Endothelial cell of umbilical vein (primary cell): Measurements from ENCODE around the gene FBXL2. TPM values are rescaled to one million over a fixed set of nuclear protein-coding genes. Genes with fewer than 3 reads are reported as not detected.

Experiments
- BruUV-seq: library from RNA; stranded (reverse); fragments of 400-500 nt; replicated peaks from 2 replicates; lab custom pipeline; 2021; lab: Mats Ljungman, UMichigan
- CTCF ChIA-PET: fragments of 300-600, 350-600 bp; sonication (Branson Sonifier 250); formaldehyde crosslinking; loops from one replicate; lab custom pipeline; 2021; ENCODE audit warnings: antibody characterized with exemption, inconsistent platforms; lab: Charles Lee
- POLR2A ChIA-PET: fragments of 300-600, 350-600 bp; sonication (Branson Sonifier 250); formaldehyde crosslinking; loops from one replicate; lab custom pipeline; 2021; ENCODE audit warnings: antibody characterized with exemption, inconsistent platforms; lab: Charles Lee
- DNase-seq: peaks from one replicate; pipeline ENCODE4 v3.0.0-alpha.2; 2011; ENCODE audit warnings: low read depth, low spot score
- FAIRE-seq: peaks from 2 replicates; lab custom pipeline; 2011; peaks lifted over from hg19 to GRCh38; lab: Jason Lieb, UNC
- H2AFZ ChIP-seq: 2 replicates; pipeline ENCODE4 v1.6.0; 2012; ENCODE audit warnings: low read depth, low read length, control low read depth, inconsistent platforms
- H3K27ac ChIP-seq: 2 replicates; pipeline ENCODE4 v1.5.1; 2011; ENCODE audit warnings: low read depth, mild to moderate bottlenecking, control low read depth, low read length, moderate library complexity; ENCODE audit not compliant: insufficient read depth
- H3K27me3 ChIP-seq, 2 experiments: 2 replicates each; pipeline versions ENCODE4 v1.6.0 to v1.6.1; 2011; ENCODE audit warnings: low read length in 2 of 2, mixed read lengths in 1 of 2; ENCODE audit not compliant: control insufficient read depth in 2 of 2, insufficient read depth in 2 of 2
- H3K36me3 ChIP-seq, 2 experiments: 2 replicates in 1 of 2; 3 replicates in 1 of 2; pipeline ENCODE4 v1.5.1; 2011; ENCODE audit warnings: low read length in 2 of 2, mild to moderate bottlenecking in 1 of 2, moderate library complexity in 1 of 2; ENCODE audit not compliant: control insufficient read depth in 2 of 2, insufficient read depth in 2 of 2; ENCODE audit errors: extremely low read depth in 1 of 2
- H3K4me1 ChIP-seq: 3 replicates; pipeline ENCODE4 v1.5.1; 2011; ENCODE audit warnings: mild to moderate bottlenecking, low read length; ENCODE audit not compliant: control insufficient read depth, insufficient read depth; ENCODE audit errors: extremely low read depth
- H3K4me2 ChIP-seq: 2 replicates; pipeline ENCODE4 v1.6.1; 2011; ENCODE audit warnings: low read length, control low read depth, mixed read lengths; ENCODE audit not compliant: insufficient read depth
- H3K4me3 ChIP-seq, 3 experiments: fragments of 200-600 bp in 1 of 3; sonication (generic), shearing (Covaris generic) in 1 of 3; replicated peaks in 1 of 3; 2 replicates each; pipeline ENCODE4 v1.5.1; 2011 to 2016; ENCODE audit warnings: control low read depth in 3 of 3, low read length in 3 of 3, mild to moderate bottlenecking in 2 of 3, inconsistent platforms in 1 of 3, low read depth in 1 of 3, moderate library complexity in 1 of 3; ENCODE audit not compliant: insufficient read depth in 1 of 3
- H3K79me2 ChIP-seq: 2 replicates; pipeline ENCODE4 v1.6.0; 2012; ENCODE audit warnings: low read length, inconsistent platforms; ENCODE audit not compliant: control insufficient read depth, insufficient read depth
- H3K9ac ChIP-seq: replicated peaks from 2 replicates; pipeline ENCODE3; 2011; ENCODE audit warnings: low read length, control low read depth; ENCODE audit not compliant: insufficient read depth; ENCODE audit errors: extremely low read depth
- H3K9me1 ChIP-seq: replicated peaks from 3 replicates; pipeline ENCODE4 v1.6.0; 2011; ENCODE audit warnings: mild to moderate bottlenecking, low read length; ENCODE audit not compliant: control insufficient read depth, insufficient read depth; ENCODE audit errors: extremely low read depth
- H3K9me3 ChIP-seq: replicated peaks from 2 replicates; pipeline ENCODE4 v1.5.1; 2012; ENCODE audit warnings: low read length, inconsistent platforms; ENCODE audit not compliant: control insufficient read depth, insufficient read depth
- H4K20me1 ChIP-seq: replicated peaks from 2 replicates; pipeline ENCODE3; 2011; ENCODE audit warnings: mild to moderate bottlenecking, low read length; ENCODE audit not compliant: control insufficient read depth, insufficient read depth; ENCODE audit errors: extremely low read depth
- EZH2 ChIP-seq: IDR thresholded peaks from 2 replicates; pipeline ENCODE4 v1.6.1; 2012; ENCODE audit warnings: borderline replicate concordance, low read depth, mild to moderate bottlenecking, moderate library complexity, low read length, inconsistent platforms; ENCODE audit not compliant: severe bottlenecking
- FOS ChIP-seq: IDR thresholded peaks from 2 replicates; pipeline ENCODE4 v1.6.1; 2011; ENCODE audit warnings: mild to moderate bottlenecking, low read length, moderate library complexity, borderline replicate concordance; ENCODE audit not compliant: insufficient read depth
- GATA2 ChIP-seq: IDR thresholded peaks from 2 replicates; pipeline ENCODE4 v1.7.0; 2011; ENCODE audit warnings: low read depth, mild to moderate bottlenecking, moderate library complexity, mixed read lengths, low read length; ENCODE audit not compliant: insufficient read length, insufficient read depth
- JUN ChIP-seq: IDR thresholded peaks from 2 replicates; pipeline ENCODE4 v1.6.1; 2011; ENCODE audit warnings: borderline replicate concordance, low read depth; ENCODE audit not compliant: insufficient read length, insufficient read depth
- MAX ChIP-seq: IDR thresholded peaks from 2 replicates; pipeline ENCODE4 v1.6.1; 2011; ENCODE audit not compliant: insufficient read depth, insufficient read length
- MYC ChIP-seq: IDR thresholded peaks from one replicate; pipeline ENCODE4 v1.6.1; 2011; ENCODE audit warnings: mild to moderate bottlenecking, low read depth, low read length
- POLR2A ChIP-seq: IDR thresholded peaks from 2 replicates; pipeline ENCODE4 v1.6.1; 2012; ENCODE audit warnings: low read depth, mild to moderate bottlenecking, control low read depth, low read length
- POLR2AphosphoS5 ChIP-seq: IDR thresholded peaks from 2 replicates; pipeline ENCODE4 v1.6.1; 2012; ENCODE audit warnings: low read depth, mild to moderate bottlenecking, control low read depth, low read length, moderate library complexity; ENCODE audit not compliant: insufficient read depth
- dilution Hi-C: fragments of 300-500 bp; cut with MboI; formaldehyde crosslinking; loops from one replicate; pipeline ENCODE4 v1.15.0; 2019; ENCODE audit warnings: low sequenced_read_pairs; ENCODE audit not compliant: extremely low pct_ligation_motif_present
- intact Hi-C: fragments of 100-400 bp; cut with micrococcal nuclease; formaldehyde crosslinking; loops from one replicate; pipeline ENCODE4 v1.10.0; 2022
- polyA plus RNA-seq, 4 experiments: library from polyadenylated mRNA; depleted of rRNA in 3 of 4; stranded (reverse) in 3 of 4; unstranded in 1 of 4; fragments of >200 nt; gene quantifications; 2 replicates each; pipeline versions ENCODE4 v1.2.1 to v1.2.3, GENCODE V29; 2011 to 2012; ENCODE audit warnings: missing spikeins in 1 of 4
- total RNA-seq: library from RNA; stranded (reverse); gene quantifications from 2 replicates; pipeline ENCODE4 v1.2.3, GENCODE V29; 2021
- TF ChIP-seq, protein P1 (sequence below), 2 donors: IDR thresholded peaks; 1 replicate in 1 of 2; 2 replicates in 1 of 2; pipeline ENCODE4 v1.5.1; 2011; ENCODE audit warnings: low read length in 2 of 2, mild to moderate bottlenecking in 2 of 2, moderate library complexity in 2 of 2, control low read depth in 1 of 2, inconsistent platforms in 1 of 2, low read depth in 1 of 2; ENCODE audit not compliant: insufficient read depth in 1 of 2; ENCODE audit errors: extremely low read depth in 1 of 2

The FBXL2 gene
- total and polyA plus RNA-seq, 2 donors (not counting 3 experiments of a cell fraction or from before 2014, with no cell fraction given) = 21.7 to 44.7 TPM

DNA sequence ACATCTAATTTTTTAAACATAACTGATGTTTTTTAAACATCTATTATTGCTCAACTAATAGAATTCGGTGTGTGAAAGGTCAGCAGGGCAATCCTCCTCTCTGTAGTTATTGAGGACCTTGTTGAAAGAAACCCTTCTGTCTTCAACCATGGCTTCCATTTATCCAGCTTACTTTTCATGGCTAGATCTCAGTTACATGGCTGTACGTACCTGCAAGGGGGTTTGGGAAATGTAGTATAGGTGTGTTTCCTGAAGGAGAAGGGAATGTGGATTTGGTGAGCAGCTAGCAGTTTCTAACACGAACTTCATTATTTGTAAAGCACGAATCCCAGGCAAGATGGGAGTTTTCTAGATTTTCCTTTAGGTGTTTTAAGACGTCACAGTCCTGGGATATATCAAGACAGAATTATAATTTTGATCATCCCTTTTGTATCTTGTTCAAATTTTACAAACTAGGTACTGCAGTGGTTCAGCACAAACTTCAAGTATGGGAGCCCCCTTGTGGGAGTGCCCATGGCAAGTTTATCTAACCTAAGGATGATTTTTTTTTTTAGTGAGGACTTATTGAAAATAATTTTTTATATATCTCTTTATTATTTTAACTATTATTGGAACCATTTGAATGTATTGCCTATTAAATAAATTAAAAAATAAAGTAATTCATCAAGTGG lies 41.6 kb downstream of the FBXL2 start:
- Histone ChIP-seq H4K20me1 (no peaks in the 10 kb centered on the region), H3K27me3 (no peaks in the 10 kb centered on the region), H3K79me2 (peaks cover 4% of the 10 kb centered on the region), H3K36me3 (peaks cover 0 to 2% of the 10 kb centered on the region in 2 experiments), H3K9me1 (no peaks in the 10 kb centered on the region), H3K4me3 (no peak overlapping the region), H3K27ac (peak overlapping the region; percentile 85), H3K9me3 (no peaks in the 10 kb centered on the region), H3K4me2 (peak overlapping the region; percentile 64), H3K9ac (peak overlapping the region; percentile 71), H3K4me1 (peaks cover 58% of the 10 kb centered on the region), H2AFZ (no peak overlapping the region)
- ChIA-PET POLR2A (no interaction called here), CTCF (interaction anchor here (0.6 to 2.2 kb wide), 11 partner anchors 13 to 188 kb away, joined by 3 to 44 read pairs (median 5); no protein-coding TSS in a partner anchor)
- DNase-seq (peak; percentile 60), FAIRE-seq (no peak)
- intact Hi-C loops = loop anchor here (1.0 to 5.0 kb wide), 8 partner anchors 42 to 202 kb away; partner anchors contain the start of gene FBXL2
- dilution Hi-C loops = no loop called here
- TF ChIP-seq FOS = no peak
- TF ChIP-seq, protein P1, sequence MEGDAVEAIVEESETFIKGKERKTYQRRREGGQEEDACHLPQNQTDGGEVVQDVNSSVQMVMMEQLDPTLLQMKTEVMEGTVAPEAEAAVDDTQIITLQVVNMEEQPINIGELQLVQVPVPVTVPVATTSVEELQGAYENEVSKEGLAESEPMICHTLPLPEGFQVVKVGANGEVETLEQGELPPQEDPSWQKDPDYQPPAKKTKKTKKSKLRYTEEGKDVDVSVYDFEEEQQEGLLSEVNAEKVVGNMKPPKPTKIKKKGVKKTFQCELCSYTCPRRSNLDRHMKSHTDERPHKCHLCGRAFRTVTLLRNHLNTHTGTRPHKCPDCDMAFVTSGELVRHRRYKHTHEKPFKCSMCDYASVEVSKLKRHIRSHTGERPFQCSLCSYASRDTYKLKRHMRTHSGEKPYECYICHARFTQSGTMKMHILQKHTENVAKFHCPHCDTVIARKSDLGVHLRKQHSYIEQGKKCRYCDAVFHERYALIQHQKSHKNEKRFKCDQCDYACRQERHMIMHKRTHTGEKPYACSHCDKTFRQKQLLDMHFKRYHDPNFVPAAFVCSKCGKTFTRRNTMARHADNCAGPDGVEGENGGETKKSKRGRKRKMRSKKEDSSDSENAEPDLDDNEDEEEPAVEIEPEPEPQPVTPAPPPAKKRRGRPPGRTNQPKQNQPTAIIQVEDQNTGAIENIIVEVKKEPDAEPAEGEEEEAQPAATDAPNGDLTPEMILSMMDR (IDR thresholded peaks at IDR 0.05; ENCODE audit: extremely low read depth in 1 of 2, insufficient read depth in 1 of 2, low read depth in 1 of 2, low read length in 2 of 2) = peak; percentile 12 to 15
- TSS peak; percentile 13 for BruUV-seq

GRCh38 chr3:33322412-33322811 lies 45.2 kb downstream of the FBXL2 start:
- CTCF ChIA-PET = no interaction called here

More at GRCh38 chr3:33322412-33322811, 45.2 kb downstream of the FBXL2 start:
- DNase-seq (no peak), FAIRE-seq (no peak)
- dilution Hi-C loops = no loop called here
- H3K36me3 ChIP-seq = peaks cover 0 to 2% of the 10 kb centered on the region in 2 experiments
- no peaks in the 10 kb centered on the region for H3K27me3 ChIP-seq
- H3K4me3 ChIP-seq = no peak overlapping the region
- H3K4me2 ChIP-seq = no peak overlapping the region
- no peaks in the 10 kb centered on the region for H3K9me3 ChIP-seq
- no peaks in the 10 kb centered on the region for H3K79me2 ChIP-seq
- TF ChIP-seq, protein P1 (IDR thresholded peaks at IDR 0.05; ENCODE audit: extremely low read depth in 1 of 2, insufficient read depth in 1 of 2, low read depth in 1 of 2, low read length in 2 of 2) = no peak
- TF ChIP-seq POLR2AphosphoS5 (no peak), FOS (no peak), EZH2 (no peak), MYC (no peak), POLR2A (no peak), GATA2 (no peak), MAX (no peak), JUN (no peak)
- H3K9ac ChIP-seq = no peak overlapping the region
- H3K27ac ChIP-seq = no peak overlapping the region
- no peaks in the 10 kb centered on the region for H4K20me1 ChIP-seq
- H3K4me1 ChIP-seq = peaks cover 24% of the 10 kb centered on the region
- BruUV-seq = no TSS peak
- H2AFZ ChIP-seq = no peak overlapping the region
- POLR2A ChIA-PET = no interaction called here
- no peaks in the 10 kb centered on the region for H3K9me1 ChIP-seq
- intact Hi-C loops = no loop called here
